ENCODE measurements around the gene ADCY4.
"Not testable (repeated sequence)": the region's sequence is repeated elsewhere in the genome, so short reads cannot be mapped to it uniquely, and the experiment has no call there.

Gene ADCY4

GRCh38 chr14:24338843-24339242, 4.0 kb upstream of the ADCY4 start:
- no peak for DNase-seq (ENCODE audit: low spot score)

GRCh38 chr14:24337824-24338175, 2.9 kb upstream of the ADCY4 start:
- DNase-seq (ENCODE audit: low spot score): no peak

GRCh38 chr14:24337144-24337823, 2.4 kb upstream of the ADCY4 start:
- no peak for DNase-seq (ENCODE audit: low spot score)

- no peak for DNase-seq (ENCODE audit: low spot score)
These were observed 745 bp upstream of the ADCY4 start for GRCh38 chr14:24335461-24336171.

- peak; percentile 85 for DNase-seq (ENCODE audit: low spot score)
These were observed 2.4 kb downstream of the ADCY4 start for GRCh38 chr14:24332268-24332993.

GRCh38 chr14:24331731-24332267, 3.1 kb downstream of the ADCY4 start:
- no peak for DNase-seq (ENCODE audit: low spot score)

- no peak for DNase-seq (ENCODE audit: low spot score)
These were observed 3.7 kb downstream of the ADCY4 start for GRCh38 chr14:24330973-24331674.

- peak; percentile 25 for DNase-seq (ENCODE audit: low spot score)
These were observed 5.1 kb downstream of the ADCY4 start for GRCh38 chr14:24329736-24330135.

GRCh38 chr14:24329073-24329663, 5.7 kb downstream of the ADCY4 start:
- no peak for DNase-seq (ENCODE audit: low spot score)

- not testable (repeated sequence) for DNase-seq (ENCODE audit: low spot score)
These were observed 7.0 kb downstream of the ADCY4 start for GRCh38 chr14:24327914-24328313.

- DNase-seq (ENCODE audit: low spot score): no peak
These were observed 7.6 kb downstream of the ADCY4 start for GRCh38 chr14:24327303-24327702.

- no peak for DNase-seq (ENCODE audit: low spot score)
These were observed 8.9 kb downstream of the ADCY4 start for GRCh38 chr14:24325963-24326362.

GRCh38 chr14:24325041-24325530, 9.8 kb downstream of the ADCY4 start:
- no peak for DNase-seq (ENCODE audit: low spot score)

GRCh38 chr14:24324024-24324423, 10.8 kb downstream of the ADCY4 start:
- DNase-seq (ENCODE audit: low spot score): no peak

GRCh38 chr14:24323341-24323740, 11.5 kb downstream of the ADCY4 start:
- peak; percentile 49 for DNase-seq (ENCODE audit: low spot score)

GRCh38 chr14:24322672-24323071, 12.2 kb downstream of the ADCY4 start:
- no peak for DNase-seq (ENCODE audit: low spot score)

- DNase-seq (ENCODE audit: low spot score): no peak
These were observed 13.5 kb downstream of the ADCY4 start for GRCh38 chr14:24321212-24321975.

GRCh38 chr14:24317141-24317928, 17.5 kb downstream of the ADCY4 start:
- DNase-seq (ENCODE audit: low spot score): peak; percentile 56

- no peak for DNase-seq (ENCODE audit: low spot score)
These were observed 18.3 kb downstream of the ADCY4 start for GRCh38 chr14:24316597-24316950.
